Prostate gland (tissue), 2 donors: Measurements from ENCODE around the gene CCNI2. TPM values are rescaled to one million over a fixed set of nuclear protein-coding genes. Genes with fewer than 3 reads are reported as not detected.

Source experiments
- DNase-seq: peaks from one replicate; pipeline ENCODE4 v3.0.0-alpha.2; 2019; ENCODE audit warnings: low spot score
- H3K27ac ChIP-seq, 2 donors: fragments of 200-600 bp; sonication (generic); 2 replicates each; pipeline ENCODE4 v1.5.1; 2017 to 2019
- H3K27me3 ChIP-seq: fragments of 200-600 bp; sonication (generic); replicated peaks from 2 replicates; pipeline ENCODE4 v1.5.1; 2019; ENCODE audit not compliant: insufficient read depth
- H3K36me3 ChIP-seq, 2 donors: fragments of 200-600 bp; sonication (generic); 1 replicate in 1 of 2; 2 replicates in 1 of 2; pipeline versions ENCODE4 v1.5.1 to v1.8.1; 2017 to 2019
- H3K4me1 ChIP-seq: fragments of 200-600 bp; sonication (generic); replicated peaks from 2 replicates; pipeline ENCODE4 v1.5.1; 2019
- H3K4me3 ChIP-seq, 2 donors: fragments of 200-600 bp; sonication (generic); 2 replicates each; pipeline ENCODE4 v1.5.1; 2017 to 2019
- H3K9me3 ChIP-seq: fragments of 200-600 bp; sonication (generic); 2 replicates; pipeline ENCODE4 v1.5.1; 2017
- CTCF ChIP-seq, 4 experiments: fragments of 200-600 bp in 2 of 4; fragments of 450-650 bp in 2 of 4; sonication (generic) in 2 of 4; IDR thresholded peaks; 1 replicate in 3 of 4; 2 replicates in 1 of 4; pipeline ENCODE4 v1.5.1; 2016 to 2019; ENCODE audit warnings: antibody characterized with exemption in 4 of 4, mild to moderate bottlenecking in 2 of 4, moderate library complexity in 2 of 4
- POLR2A ChIP-seq: fragments of 450-650 bp; IDR thresholded peaks from one replicate; pipeline ENCODE4 v1.6.1; 2016; ENCODE audit warnings: antibody characterized with exemption, mild to moderate bottlenecking
- POLR2AphosphoS5 ChIP-seq: sonication (generic); formaldehyde crosslinking; IDR thresholded peaks from one replicate; pipeline ENCODE4 v1.6.1; 2017; ENCODE audit warnings: antibody characterized with exemption
- WGBS: methylation state at CpG from one replicate; pipeline ENCODE4 v1.1.5; 2018; 5-methylcytosine and 5-hydroxymethylcytosine counted together
- intact Hi-C: fragments of 100-400 bp; cut with DNase I; formaldehyde crosslinking; loops from one replicate; pipeline ENCODE4 v1.14.2; 2022
- total RNA-seq, 2 donors: library from RNA; depleted of rRNA; stranded (reverse); fragments of >200 nt; gene quantifications; one replicate each; pipeline ENCODE4 v1.1.0, GENCODE V29; 2016

The CCNI2 gene
- total RNA-seq, 2 donors from 2014 or later = 5.9 TPM; not detected in 1

GRCh38 chr5:132776131-132776937 is 29.1 kb downstream of the CCNI2 start:
- WGBS = 7% methylated on average over 36 of the region's 39 CpGs
- H3K27me3 ChIP-seq = no peaks in the 10 kb centered on the region
- H3K4me3 ChIP-seq = peak overlapping the region; percentile 71 to 85
- peak; percentile 23 for DNase-seq
- TF ChIP-seq POLR2AphosphoS5 (no peak), POLR2A (no peak), CTCF (IDR thresholded peaks at IDR 0.05) (no peak)
- H3K27ac ChIP-seq = peak overlapping the region; percentile 70 to 71
- no peaks in the 10 kb centered on the region for H3K4me1 ChIP-seq
- intact Hi-C loops = no loop called here
- no peaks in the 10 kb centered on the region for H3K36me3 ChIP-seq
- H3K9me3 ChIP-seq = no peaks in the 10 kb centered on the region

- H3K27ac ChIP-seq = peak overlapping the region; percentile 70 to 71
- intact Hi-C loops = no loop called here
- TF ChIP-seq CTCF (IDR thresholded peaks at IDR 0.05) = no peak
- TF ChIP-seq POLR2AphosphoS5 = no peak
- TF ChIP-seq POLR2A = no peak
- H3K36me3 ChIP-seq = no peaks in the 10 kb centered on the region
- H3K4me3 ChIP-seq = peak overlapping the region; percentile 71 to 85
- no peaks in the 10 kb centered on the region for H3K4me1 ChIP-seq
- 1% methylated on average over 40 of the region's 40 CpGs for WGBS
- no peaks in the 10 kb centered on the region for H3K27me3 ChIP-seq
- DNase-seq = no peak
- H3K9me3 ChIP-seq = no peaks in the 10 kb centered on the region
Measured at GRCh38 chr5:132776938-132777208, 29.6 kb downstream of the CCNI2 start.

- intact Hi-C loops = no loop called here
- Histone ChIP-seq H3K36me3 (no peaks in the 10 kb centered on the region), H3K27ac (peak within 1 kb of the TSS; percentile 70 to 71), H3K27me3 (no peaks in the 10 kb centered on the region), H3K4me1 (no peaks in the 10 kb centered on the region), H3K9me3 (no peaks in the 10 kb centered on the region), H3K4me3 (peak within 1 kb of the TSS; percentile 71 to 85)
- DNase-seq = peak; percentile 32
- TF ChIP-seq CTCF (IDR thresholded peaks at IDR 0.05) (no peak), POLR2A (peak; percentile 10), POLR2AphosphoS5 (no peak)
- 1% methylated on average over 72 of the region's 82 CpGs for WGBS
Measured at GRCh38 chr5:132777209-132778069, 30.2 kb downstream of the CCNI2 start, which contains the start of gene SEPTIN8. Gene SEPTIN8 (minus strand): TSS chr5:132777239. CDS start chr5:132777137, 102 bp downstream.

GRCh38 chr5:132778129-132778528 is 30.9 kb downstream of the CCNI2 start:
- WGBS = 45% methylated on average over 4 of the region's 4 CpGs
- intact Hi-C loops = no loop called here
- Histone ChIP-seq H3K27ac (no peak overlapping the region), H3K36me3 (no peaks in the 10 kb centered on the region), H3K27me3 (no peaks in the 10 kb centered on the region), H3K4me1 (no peaks in the 10 kb centered on the region), H3K4me3 (peak overlapping the region; percentile 71 to 85), H3K9me3 (no peaks in the 10 kb centered on the region)
- no peak for TF ChIP-seq POLR2AphosphoS5
- TF ChIP-seq POLR2A = no peak
- no peak for TF ChIP-seq CTCF (IDR thresholded peaks at IDR 0.05)
- no peak for DNase-seq
